Measurements from ENCODE around the gene NACC1.

GRCh38 chr19:13130886-13131490 is 12.9 kb downstream of the NACC1 start:
- TF ChIP-seq ZNF274 (IDR thresholded peaks at IDR 0.05; ENCODE audit: low read depth, low read length) (no peak), SUZ12 (IDR thresholded peaks at IDR 0.05; ENCODE audit: extremely low read depth, insufficient read depth, insufficient read length) (no peak)
